GM19035 (cell line): ENCODE data around the gene URI1.

Experiments used
- ATAC-seq: cut with Tn5 transposase; IDR thresholded peaks from one replicate; pipeline ENCODE4 v1.9.1; 2021; ENCODE audit not compliant: unreplicated experiment

Gene URI1

DNA sequence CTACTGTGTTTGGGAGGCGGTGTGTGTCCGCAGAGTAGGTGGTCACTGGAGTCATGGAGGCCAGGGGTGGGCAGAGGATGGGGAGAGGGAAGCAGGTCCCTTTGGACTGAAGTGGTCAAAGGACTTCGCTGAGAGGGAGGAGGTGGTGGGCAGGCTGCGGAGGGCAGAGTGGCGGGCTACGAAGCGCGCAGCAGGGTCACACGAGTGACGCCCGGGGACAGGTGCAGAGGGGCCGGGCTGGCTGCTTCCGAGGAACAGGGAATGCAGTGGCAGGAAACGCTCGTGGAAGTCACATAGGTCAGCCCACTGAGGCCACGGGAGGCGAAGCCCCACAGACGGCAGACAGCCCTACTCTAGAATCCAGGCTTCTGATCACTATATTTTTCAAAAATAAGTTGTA, 111.5 kb downstream of the URI1 start:
- no peak for ATAC-seq

DNA sequence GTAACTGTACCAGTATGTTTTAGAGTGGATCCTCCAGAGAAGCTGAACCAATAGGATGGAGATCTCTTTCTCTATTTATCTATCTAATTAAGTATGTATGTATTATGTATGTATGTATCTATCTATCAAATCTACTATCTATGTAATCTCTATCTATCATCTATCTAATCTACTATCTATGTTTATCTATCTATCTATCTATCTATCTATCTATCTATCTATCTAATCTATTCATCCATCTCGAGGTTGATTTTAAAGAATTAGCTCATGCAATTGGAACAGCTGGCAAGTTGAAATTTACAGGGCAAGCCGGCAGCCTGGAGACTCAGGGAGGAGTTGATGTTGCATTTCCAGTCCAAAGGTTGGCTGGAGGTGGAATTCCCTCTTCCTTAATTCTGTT, 112.2 kb downstream of the URI1 start:
- ATAC-seq, result no peak

GRCh38 chr19:30056580-30056979, 114.5 kb downstream of the URI1 start:
- no peak for ATAC-seq

- ATAC-seq, result no peak
Measured at GRCh38 chr19:30059741-30060457, 117.9 kb downstream of the URI1 start.

- no peak for ATAC-seq
Measured at GRCh38 chr19:30060531-30061222, 118.6 kb downstream of the URI1 start.

GRCh38 chr19:30061223-30062064, 119.4 kb downstream of the URI1 start:
- ATAC-seq, result no peak

- no peak for ATAC-seq
Measured at GRCh38 chr19:30062065-30062906, 120.2 kb downstream of the URI1 start.

- ATAC-seq, result no peak
Measured at GRCh38 chr19:30062907-30063649, 121.0 kb downstream of the URI1 start.

- no peak for ATAC-seq
Measured at GRCh38 chr19:30063650-30064347, 121.8 kb downstream of the URI1 start.

DNA sequence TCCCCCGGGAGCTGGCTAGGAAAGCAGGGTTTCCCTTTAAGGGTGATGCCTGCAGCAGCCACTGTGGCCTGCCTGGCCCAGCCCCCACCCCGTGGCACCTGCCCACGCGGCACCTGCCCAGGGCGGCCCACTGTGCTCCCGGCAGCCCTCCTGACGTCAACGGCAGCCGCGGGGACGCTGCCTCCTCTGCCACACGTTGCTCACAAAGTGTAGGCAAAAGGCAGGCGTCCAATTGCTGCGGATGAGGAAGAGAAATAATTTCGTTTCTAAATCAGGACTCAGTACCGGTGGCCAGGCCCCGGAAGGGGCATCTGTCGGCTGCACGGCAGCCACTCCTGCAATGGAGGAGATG, 122.3 kb downstream of the URI1 start:
- no peak for ATAC-seq

DNA sequence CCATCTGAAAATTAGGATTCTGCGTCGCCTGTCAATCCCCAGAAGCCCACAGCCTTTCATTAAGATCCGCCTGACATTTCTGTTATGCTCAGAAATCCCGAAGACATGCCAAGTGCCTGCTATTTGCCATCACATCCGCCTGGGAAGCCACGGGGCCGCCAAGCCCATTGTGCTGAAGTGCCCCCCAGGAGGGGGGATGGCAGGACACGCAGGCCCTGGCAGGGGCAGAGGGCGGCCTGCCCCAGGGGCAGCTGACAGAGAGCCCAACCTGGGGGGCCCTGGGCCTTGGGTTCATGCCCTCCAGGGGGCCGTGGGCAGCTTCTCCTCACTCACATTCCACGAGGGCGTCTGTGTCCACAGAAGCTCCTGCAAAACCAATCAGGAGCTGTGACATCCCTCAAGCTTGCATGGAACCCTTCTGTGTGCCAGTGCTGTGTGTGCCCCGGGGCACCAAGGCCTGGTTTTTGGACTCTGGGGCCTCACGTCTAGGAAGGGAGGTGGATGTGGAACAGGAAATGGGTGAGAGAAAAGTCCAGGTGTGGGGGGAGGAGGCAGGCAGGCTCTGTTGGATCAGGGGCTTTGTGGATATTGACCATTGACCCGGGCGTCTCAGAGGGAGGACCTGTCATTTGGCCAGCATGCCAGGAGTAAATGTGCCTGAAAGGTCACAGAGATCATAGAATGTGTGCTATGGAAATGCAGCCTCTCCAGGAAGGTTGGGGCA, 122.9 kb downstream of the URI1 start:
- no peak for ATAC-seq

GRCh38 chr19:30065680-30066606, 123.9 kb downstream of the URI1 start:
- no peak for ATAC-seq
